Right cardiac atrium (tissue), 5 donors: ENCODE results near the gene NHLRC1. TPM values are rescaled to one million over a fixed set of nuclear protein-coding genes. Genes with fewer than 3 reads are reported as not detected.

Experiments used
- ATAC-seq, 2 donors: fragments of 200-7000 bp; cut with Tn5 transposase; one replicate each; pipeline versions ENCODE4 v1.8.0 to v1.9.1; 2020; ENCODE audit warnings: moderate library complexity in 2 of 2, mild to moderate bottlenecking in 1 of 2
- DNase-seq, 3 donors: peaks; one replicate each; pipeline ENCODE4 v3.0.0-alpha.2; 2020
- H3K27ac ChIP-seq: one replicate; pipeline ENCODE4 v1.5.1; 2013; ENCODE audit warnings: mild to moderate bottlenecking, low read length, control low read depth, moderate library complexity
- H3K27me3 ChIP-seq: one replicate; pipeline ENCODE4 v1.6.1; 2013; ENCODE audit not compliant: control insufficient read depth, insufficient read depth
- H3K4me1 ChIP-seq: one replicate; pipeline ENCODE4 v1.6.1; 2013; ENCODE audit warnings: low read length; ENCODE audit not compliant: control insufficient read depth, insufficient read depth
- H3K4me3 ChIP-seq: one replicate; pipeline ENCODE4 v1.5.1; 2013; ENCODE audit warnings: low read length, control low read depth
- H3K9me3 ChIP-seq: one replicate; pipeline ENCODE4 v1.6.1; 2013; ENCODE audit warnings: low read length; ENCODE audit not compliant: control insufficient read depth
- WGBS: extraction: QIAGEN DNeasy Blood & Tissue Kit; methylation state at CpG from one replicate; pipeline ENCODE4 v1.1.7; 2013; 5-methylcytosine and 5-hydroxymethylcytosine counted together
- intact Hi-C, 4 donors: fragments of 100-400 bp; cut with DNase I; formaldehyde crosslinking; loops; one replicate each; pipeline versions ENCODE4 v1.11.0 to v1.14.0; 2022 to 2023
- polyA plus RNA-seq: library from polyadenylated mRNA; stranded (reverse); fragments of 200-250 nt; gene quantifications from one replicate; pipeline ENCODE4 v1.2.3, GENCODE V29; 2013
- total RNA-seq, 4 donors: library from RNA; stranded (reverse); fragmentation: NEBNext Ultra II Directional; extraction: Animal tissue kit (Norgen Biotek cat#: 25700); gene quantifications; one replicate each; pipeline ENCODE4 v1.2.1, GENCODE V29; 2021
- donor health status: healthy with polysubstance abuse.
- donor health status: DM: no; HTN: yes; CAD: no.
- donor health status: DM: no; HTN: no; CAD: no.
- donor health status: DM: no; HTN: yes; CAD: no; lungs with severe emphysema.
- donor health status: DM: yes; HTN: yes; CAD: no.

The NHLRC1 gene
- total and polyA plus RNA-seq, 5 donors, result 1.3 to 3.7 (median 2.2) TPM

DNA sequence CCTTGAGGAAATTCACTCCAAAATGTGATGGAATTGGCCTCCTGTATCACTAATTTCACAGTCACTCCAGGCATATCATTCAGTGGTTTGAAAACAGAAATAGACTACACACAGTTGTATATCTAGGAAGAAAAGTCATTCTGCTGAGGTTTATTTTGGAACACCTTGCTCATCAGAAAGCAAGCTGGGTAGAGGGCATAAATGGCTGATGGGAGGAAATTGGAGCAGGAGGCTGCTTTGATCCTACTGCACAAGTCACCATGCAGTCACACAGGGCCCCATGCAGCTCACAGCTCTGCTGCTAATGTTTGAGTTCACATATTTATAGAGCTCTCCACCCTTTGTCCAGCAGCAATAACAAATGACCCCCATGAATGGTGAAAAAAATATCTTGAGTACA is 12.3 kb downstream of the NHLRC1 start:
- H3K4me1 ChIP-seq, result no peaks in the 10 kb centered on the region
- no peak for ATAC-seq
- intact Hi-C loops, result no loop called here
- no peak for DNase-seq
- no peak overlapping the region for H3K4me3 ChIP-seq
- no peak overlapping the region for H3K27ac ChIP-seq
- no peaks in the 10 kb centered on the region for H3K27me3 ChIP-seq
- H3K9me3 ChIP-seq, result no peaks in the 10 kb centered on the region

DNA sequence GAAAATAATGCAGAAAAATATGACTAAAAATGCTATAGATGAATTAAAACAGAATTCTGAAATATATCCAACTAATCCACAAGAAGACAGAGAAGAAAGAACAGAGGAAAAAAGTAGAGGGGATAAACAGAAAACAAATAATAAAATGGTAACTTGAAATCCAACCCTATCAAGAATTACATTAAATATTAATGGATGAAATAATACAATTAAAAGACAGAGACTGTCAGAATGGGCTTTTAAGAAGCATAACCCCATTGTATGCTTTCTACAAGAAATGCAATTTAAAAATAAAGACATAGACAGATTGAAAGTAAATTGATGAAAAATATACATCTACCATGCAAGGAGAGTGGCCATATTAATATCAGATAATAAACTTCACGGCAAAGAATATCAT is 15.4 kb downstream of the NHLRC1 start:
- ATAC-seq, result no peak
- H3K9me3 ChIP-seq, result no peaks in the 10 kb centered on the region
- no peak for DNase-seq
- H3K27me3 ChIP-seq, result no peaks in the 10 kb centered on the region
- no peak overlapping the region for H3K4me3 ChIP-seq
- no peak overlapping the region for H3K27ac ChIP-seq
- intact Hi-C loops, result no loop called here
- H3K4me1 ChIP-seq, result no peaks in the 10 kb centered on the region
- WGBS, result 91% methylated on average over 1 of the region's 1 CpG

DNA sequence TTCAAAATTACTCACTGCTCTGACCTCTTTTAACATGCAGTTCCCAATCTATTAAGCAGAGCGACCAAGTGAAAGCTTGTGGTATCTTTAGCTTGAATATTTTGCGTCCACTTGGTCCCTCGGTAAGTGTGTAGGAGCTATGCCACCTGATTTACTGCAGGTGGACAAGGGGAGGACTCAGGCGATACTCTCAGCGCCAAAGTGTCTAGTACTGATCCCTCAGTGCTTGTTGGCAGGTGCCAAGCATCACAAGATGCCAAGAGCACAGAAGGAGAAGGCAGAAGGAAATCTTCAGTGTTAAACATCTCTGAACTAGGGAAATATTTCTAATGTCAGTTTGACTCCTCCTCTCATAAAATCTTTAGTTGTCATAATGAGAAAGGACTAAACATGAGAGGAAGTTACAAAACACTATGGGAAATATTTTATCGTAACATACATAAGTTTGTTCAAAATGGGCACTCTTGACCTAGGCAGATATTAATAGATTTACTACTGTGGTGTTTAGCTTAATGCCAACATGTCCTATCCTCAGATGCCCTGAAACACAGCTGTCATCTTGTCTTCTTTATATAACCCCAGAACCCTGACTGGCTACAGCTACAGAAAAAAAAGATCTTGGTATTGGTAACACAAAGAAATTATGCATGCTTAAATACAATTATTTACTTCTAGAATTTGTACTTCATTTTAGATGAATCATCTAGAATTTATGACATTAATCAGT is 19.5 kb downstream of the NHLRC1 start:
- no peak for DNase-seq
- no peaks in the 10 kb centered on the region for H3K9me3 ChIP-seq
- intact Hi-C loops, result no loop called here
- ATAC-seq, result no peak
- WGBS, result 59% methylated on average over 6 of the region's 6 CpGs
- no peak overlapping the region for H3K4me3 ChIP-seq
- no peaks in the 10 kb centered on the region for H3K27me3 ChIP-seq
- no peaks in the 10 kb centered on the region for H3K4me1 ChIP-seq
- no peak overlapping the region for H3K27ac ChIP-seq

DNA sequence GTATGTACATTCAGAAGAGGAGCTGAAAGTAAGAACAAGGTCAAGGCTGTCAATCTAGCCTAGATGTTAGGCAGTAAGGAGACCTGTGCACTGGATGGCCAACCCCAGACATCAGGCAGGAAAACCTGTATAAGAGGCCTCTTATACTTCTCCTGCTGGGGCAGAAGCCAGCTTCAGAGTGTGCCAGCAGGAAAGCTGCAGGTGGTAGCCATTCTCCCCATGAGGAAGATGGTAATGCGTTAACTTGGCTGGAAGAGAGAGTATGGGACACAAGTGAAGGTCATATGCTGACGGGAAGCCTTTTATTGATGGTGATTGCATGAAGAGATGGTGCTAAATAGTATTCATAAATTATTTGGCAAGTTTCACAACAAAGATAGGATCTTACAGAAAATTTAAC is 20.6 kb downstream of the NHLRC1 start:
- Histone ChIP-seq H3K27ac (no peak overlapping the region), H3K9me3 (no peaks in the 10 kb centered on the region), H3K4me1 (no peaks in the 10 kb centered on the region), H3K4me3 (no peak overlapping the region), H3K27me3 (no peaks in the 10 kb centered on the region)
- intact Hi-C loops, result no loop called here
- no peak for ATAC-seq
- WGBS, result 82% methylated on average over 2 of the region's 2 CpGs
- DNase-seq, result no peak

DNA sequence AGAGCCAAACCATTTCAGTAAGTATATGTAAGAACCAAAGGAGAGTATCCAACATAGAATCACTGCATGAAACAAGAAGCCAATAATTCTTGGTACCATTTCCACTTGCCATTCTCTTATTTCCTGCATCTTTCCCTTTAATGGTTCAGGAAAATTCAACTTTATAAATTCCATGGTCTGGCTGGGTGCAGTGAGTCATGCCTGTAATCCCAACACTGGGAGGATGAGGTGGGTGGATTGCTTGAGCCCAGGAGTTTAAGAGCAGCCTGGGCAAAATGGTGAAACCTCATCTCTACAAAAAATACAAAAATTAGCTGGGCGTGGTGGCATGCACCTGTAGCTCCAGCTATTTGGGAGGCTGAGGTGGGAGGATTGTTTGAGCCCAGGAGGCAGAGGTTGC is 21.2 kb downstream of the NHLRC1 start:
- no peak overlapping the region for H3K27ac ChIP-seq
- intact Hi-C loops, result no loop called here
- H3K9me3 ChIP-seq, result no peaks in the 10 kb centered on the region
- ATAC-seq (no peak), DNase-seq (no peak)
- no peaks in the 10 kb centered on the region for H3K4me1 ChIP-seq
- WGBS, result 93% methylated on average over 1 of the region's 1 CpG
- H3K27me3 ChIP-seq, result no peaks in the 10 kb centered on the region
- H3K4me3 ChIP-seq, result no peak overlapping the region

DNA sequence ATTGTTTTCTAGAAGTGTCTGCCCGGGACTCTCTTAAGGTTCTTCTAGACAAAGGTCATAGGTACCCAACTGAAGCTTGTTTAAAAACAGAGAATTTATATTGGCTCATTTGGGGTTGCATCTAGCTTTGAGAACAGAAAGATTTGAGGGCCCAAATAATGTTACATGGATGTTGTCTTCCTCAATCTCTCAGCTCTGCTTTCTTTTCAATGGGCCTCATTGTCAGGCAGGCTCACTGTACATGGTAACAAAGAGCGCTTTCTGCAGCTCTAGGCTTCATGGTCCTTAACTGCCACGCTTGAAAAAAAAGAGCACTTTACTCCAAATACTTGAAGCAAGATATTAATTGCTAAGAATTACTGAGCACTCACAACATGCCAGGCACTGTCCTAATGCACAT is 22.2 kb downstream of the NHLRC1 start:
- no peaks in the 10 kb centered on the region for H3K9me3 ChIP-seq
- no peaks in the 10 kb centered on the region for H3K27me3 ChIP-seq
- H3K27ac ChIP-seq, result no peak overlapping the region
- DNase-seq (no peak), ATAC-seq (no peak)
- H3K4me1 ChIP-seq, result no peaks in the 10 kb centered on the region
- intact Hi-C loops, result no loop called here
- 87% methylated on average over 3 of the region's 3 CpGs for WGBS
- H3K4me3 ChIP-seq, result no peak overlapping the region

DNA sequence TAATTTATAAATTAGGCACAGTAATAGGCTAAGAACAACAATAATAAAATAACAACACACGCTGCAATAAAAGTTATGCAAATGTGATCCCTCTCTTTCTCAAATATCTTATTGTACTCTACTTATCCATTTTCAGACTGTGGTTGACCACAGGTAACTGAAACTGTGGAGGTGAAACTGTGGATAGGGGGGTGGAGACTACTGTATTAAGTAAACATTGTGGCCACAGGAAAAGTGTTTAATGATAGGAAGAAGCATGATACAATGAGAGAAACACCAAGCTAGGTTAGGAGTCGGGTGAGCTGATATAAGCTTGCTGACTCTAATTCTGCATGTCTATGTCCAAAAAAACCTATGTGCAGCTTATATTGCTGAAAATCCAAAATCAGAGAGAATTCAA is 23.0 kb downstream of the NHLRC1 start:
- no peaks in the 10 kb centered on the region for H3K9me3 ChIP-seq
- intact Hi-C loops, result no loop called here
- WGBS, result 89% methylated on average over 2 of the region's 2 CpGs
- no peaks in the 10 kb centered on the region for H3K4me1 ChIP-seq
- no peaks in the 10 kb centered on the region for H3K27me3 ChIP-seq
- no peak overlapping the region for H3K27ac ChIP-seq
- DNase-seq, result no peak
- no peak overlapping the region for H3K4me3 ChIP-seq
- no peak for ATAC-seq

DNA sequence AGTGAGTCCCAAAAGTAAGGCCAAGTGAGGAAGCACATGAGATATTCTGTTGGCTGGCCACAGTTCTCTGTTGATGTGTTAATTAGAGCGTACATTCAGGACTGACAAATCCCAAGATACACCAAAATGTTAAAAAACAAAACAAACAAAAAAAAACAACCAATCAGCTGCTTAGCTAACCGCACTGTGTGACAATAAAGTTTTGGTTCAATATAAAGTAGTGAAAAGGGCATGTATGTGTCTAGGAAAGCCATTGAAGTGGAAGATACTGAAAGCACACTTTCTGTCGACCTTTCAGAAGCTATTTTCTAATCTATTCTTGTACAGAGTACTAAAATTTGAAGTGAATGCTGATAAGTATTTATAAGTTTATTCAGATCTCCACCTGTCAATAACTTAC is 26.1 kb downstream of the NHLRC1 start:
- intact Hi-C loops, result no loop called here
- ATAC-seq (no peak), DNase-seq (no peak)
- no peaks in the 10 kb centered on the region for H3K9me3 ChIP-seq
- no peaks in the 10 kb centered on the region for H3K4me1 ChIP-seq
- H3K27ac ChIP-seq, result no peak overlapping the region
- WGBS, result 87% methylated on average over 3 of the region's 3 CpGs
- H3K27me3 ChIP-seq, result no peaks in the 10 kb centered on the region
- no peak overlapping the region for H3K4me3 ChIP-seq

DNA sequence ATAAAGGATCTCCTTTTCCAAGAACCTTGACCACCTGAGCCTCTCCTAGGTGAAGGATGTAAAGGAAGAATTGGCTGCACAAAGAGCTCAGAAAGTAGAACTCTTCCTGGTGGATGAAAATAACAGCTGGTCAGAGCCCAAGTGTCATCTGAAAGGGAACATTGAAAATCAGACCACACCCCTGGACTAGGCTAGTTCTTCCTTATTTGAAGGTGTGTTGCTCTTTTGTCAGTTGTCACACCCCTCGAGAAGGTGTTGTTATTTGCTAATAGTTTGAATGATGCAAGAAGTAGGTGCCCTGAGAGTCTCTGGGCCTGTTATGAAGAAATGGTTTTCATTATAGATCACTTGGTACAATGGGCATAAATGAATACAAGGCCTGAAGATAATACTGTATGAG is 31.1 kb downstream of the NHLRC1 start:
- ATAC-seq, result no peak
- no peaks in the 10 kb centered on the region for H3K9me3 ChIP-seq
- DNase-seq, result no peak
- H3K27me3 ChIP-seq, result no peaks in the 10 kb centered on the region
- H3K4me3 ChIP-seq, result no peak overlapping the region
- no peaks in the 10 kb centered on the region for H3K4me1 ChIP-seq
- WGBS, result 85% methylated on average over 1 of the region's 1 CpG
- H3K27ac ChIP-seq, result no peak overlapping the region
- intact Hi-C loops, result no loop called here

DNA sequence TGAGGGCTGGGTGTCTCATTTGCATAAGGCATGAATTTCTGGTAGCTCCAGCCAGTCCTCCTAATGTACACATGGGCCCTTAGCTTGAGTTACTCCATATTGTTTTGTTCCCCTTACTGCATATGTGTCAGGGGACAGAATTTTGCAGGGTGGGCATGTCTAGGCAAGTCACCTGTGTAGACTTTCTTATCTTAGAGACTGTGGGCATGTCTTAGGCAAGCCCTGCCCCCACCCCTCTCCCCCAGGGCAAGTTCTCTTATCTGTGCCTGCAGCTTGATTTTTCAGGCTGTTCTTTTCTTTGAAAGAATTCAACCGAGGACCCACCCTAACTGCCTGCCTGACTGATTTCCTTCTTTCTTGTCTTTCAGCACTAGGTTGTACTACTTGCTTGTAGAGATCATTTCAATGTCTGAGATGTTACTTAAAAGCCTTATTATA is 32.1 kb downstream of the NHLRC1 start:
- intact Hi-C loops, result no loop called here
- no peak overlapping the region for H3K4me3 ChIP-seq

DNA sequence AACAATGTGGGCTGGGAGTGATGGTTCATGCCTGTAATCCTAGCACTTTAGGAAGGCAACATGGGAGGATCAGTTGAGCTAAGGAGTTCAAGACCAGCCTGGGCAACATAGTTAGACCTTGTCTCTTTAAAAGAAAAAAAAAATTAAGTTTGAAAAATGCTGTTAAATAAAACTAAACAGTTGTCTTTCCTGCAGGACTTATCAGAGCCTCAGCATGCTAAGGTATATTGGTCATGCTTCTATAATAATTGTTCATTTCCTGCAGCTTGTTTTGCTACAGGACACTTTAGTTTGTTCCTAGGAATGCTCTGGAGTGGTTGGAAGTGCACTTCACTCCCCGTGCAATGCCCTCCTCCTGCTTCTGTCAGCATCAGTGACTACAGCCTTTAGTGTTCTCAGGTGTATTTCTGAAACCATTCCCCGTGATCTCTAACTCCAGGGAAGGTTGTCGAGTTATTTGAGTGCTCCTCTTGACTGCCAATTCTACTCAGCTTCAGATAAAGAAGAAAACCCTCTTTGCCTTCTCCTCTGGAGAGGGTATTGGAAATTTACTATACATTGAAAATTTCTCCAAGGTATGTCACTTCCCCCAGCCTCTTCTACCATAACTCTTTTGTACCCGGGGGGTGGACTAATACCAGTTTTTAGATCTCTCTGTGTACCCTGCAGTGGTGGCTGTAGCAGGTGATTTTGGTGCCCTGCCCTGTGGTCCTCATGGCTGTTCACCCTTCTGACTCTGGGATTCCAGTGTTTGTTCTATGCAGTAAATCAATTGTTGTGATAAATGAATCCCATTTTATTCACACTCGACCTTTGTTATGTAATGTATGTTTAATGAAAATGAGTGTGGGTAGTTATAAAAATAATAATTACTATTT is 33.8 kb downstream of the NHLRC1 start:
- H3K4me3 ChIP-seq, result no peak overlapping the region
- H3K4me1 ChIP-seq, result no peaks in the 10 kb centered on the region
- no peaks in the 10 kb centered on the region for H3K9me3 ChIP-seq
- H3K27me3 ChIP-seq, result no peaks in the 10 kb centered on the region
- no peak for DNase-seq
- intact Hi-C loops, result no loop called here
- H3K27ac ChIP-seq, result no peak overlapping the region
- no peak for ATAC-seq
- 86% methylated on average over 5 of the region's 5 CpGs for WGBS

More for the DNA sequence above, 32.1 kb downstream of the NHLRC1 start:
- Histone ChIP-seq H3K27ac (no peak overlapping the region), H3K9me3 (no peaks in the 10 kb centered on the region), H3K27me3 (no peaks in the 10 kb centered on the region), H3K4me1 (no peaks in the 10 kb centered on the region)
- no peak for ATAC-seq
- no peak for DNase-seq
- 57% methylated on average over 1 of the region's 1 CpG for WGBS
